Choroid plexus epithelial cell (primary cell): ENCODE results near the gene PPFIA3.

ENCODE experiments used
- DNase-seq: peaks from one replicate; pipeline ENCODE4 v3.0.0-alpha.2; 2010; ENCODE audit warnings: low read depth
- H3K4me3 ChIP-seq: 2 replicates; pipeline ENCODE4 v1.5.1; 2011; ENCODE audit warnings: low read depth, mild to moderate bottlenecking, control low read depth, low read length, moderate library complexity
- TF ChIP-seq, protein P1 (sequence below): conservative IDR thresholded peaks from 2 replicates; pipeline ENCODE4 v1.5.1; 2011; ENCODE audit warnings: low read depth, mild to moderate bottlenecking, control low read depth, inconsistent platforms, low read length, moderate library complexity

Gene PPFIA3

DNA sequence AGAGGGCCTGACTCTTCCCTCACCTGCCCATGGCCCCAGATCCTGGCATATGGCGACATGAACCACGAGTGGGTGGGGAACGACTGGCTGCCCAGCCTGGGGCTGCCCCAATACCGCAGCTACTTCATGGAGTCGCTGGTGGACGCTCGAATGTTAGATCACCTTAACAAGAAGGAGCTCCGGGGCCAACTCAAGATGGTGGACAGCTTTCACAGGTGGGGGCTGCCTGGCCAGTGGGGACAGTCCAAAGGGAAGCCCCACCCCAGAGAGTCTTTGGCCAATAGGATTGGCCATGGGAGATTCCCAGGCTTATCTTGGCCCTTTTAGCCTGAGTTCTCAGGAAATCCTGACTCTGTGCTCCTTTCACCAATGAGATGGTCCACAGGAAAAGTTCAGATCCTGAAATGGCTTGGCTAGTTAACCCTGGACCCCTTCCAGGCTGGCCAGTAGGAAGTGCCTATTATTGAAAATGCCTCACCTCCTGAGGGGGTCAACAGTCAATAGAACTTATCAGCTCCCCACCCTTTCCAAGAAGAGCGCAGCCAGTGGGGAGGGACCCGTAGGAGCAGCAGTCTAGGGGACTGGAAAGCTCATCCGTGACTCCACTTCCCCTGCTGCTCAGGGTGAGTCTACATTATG is 28.8 kb downstream of the PPFIA3 start:
- no peak overlapping the region for H3K4me3 ChIP-seq
- DNase-seq = no peak
- TF ChIP-seq, protein P1, sequence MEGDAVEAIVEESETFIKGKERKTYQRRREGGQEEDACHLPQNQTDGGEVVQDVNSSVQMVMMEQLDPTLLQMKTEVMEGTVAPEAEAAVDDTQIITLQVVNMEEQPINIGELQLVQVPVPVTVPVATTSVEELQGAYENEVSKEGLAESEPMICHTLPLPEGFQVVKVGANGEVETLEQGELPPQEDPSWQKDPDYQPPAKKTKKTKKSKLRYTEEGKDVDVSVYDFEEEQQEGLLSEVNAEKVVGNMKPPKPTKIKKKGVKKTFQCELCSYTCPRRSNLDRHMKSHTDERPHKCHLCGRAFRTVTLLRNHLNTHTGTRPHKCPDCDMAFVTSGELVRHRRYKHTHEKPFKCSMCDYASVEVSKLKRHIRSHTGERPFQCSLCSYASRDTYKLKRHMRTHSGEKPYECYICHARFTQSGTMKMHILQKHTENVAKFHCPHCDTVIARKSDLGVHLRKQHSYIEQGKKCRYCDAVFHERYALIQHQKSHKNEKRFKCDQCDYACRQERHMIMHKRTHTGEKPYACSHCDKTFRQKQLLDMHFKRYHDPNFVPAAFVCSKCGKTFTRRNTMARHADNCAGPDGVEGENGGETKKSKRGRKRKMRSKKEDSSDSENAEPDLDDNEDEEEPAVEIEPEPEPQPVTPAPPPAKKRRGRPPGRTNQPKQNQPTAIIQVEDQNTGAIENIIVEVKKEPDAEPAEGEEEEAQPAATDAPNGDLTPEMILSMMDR = no peak

DNA sequence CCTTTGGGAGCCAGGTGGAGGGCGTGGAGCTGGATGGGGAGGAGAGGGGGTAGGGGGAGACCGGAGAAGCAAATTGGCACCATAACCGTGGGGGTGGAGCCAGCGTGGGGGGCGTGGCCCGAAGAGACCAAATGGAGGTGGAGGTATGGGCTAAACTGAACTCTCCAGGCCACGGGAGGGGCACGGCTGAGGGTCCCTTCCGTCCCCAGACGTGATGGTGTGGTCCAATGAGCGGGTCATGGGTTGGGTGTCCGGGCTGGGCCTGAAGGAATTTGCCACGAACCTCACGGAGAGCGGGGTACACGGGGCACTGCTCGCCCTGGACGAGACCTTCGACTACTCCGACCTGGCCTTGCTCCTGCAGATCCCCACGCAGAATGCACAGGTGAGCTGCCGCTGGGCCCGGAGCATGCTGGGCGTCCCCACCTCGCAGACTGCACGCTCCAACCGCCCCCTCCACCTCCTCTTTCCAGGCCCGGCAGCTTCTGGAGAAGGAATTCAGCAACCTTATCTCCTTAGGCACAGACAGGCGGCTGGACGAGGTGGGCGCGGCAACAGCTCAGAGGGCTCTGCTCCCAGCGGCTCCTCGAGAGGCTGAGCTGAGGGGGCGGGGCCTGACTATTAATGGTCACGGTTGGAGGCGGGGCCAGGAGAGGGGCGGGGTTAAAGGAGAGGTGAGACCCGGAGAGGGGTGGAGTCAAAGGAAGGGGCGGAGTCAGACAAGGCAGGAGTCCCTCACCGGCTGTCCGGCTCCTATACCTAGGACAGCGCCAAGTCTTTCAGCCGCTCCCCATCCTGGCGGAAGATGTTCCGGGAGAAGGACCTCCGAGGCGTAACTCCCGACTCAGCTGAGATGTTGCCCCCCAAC is 29.7 kb downstream of the PPFIA3 start:
- TF ChIP-seq, protein P1 = no peak
- peak overlapping the region; percentile 80 for H3K4me3 ChIP-seq
- DNase-seq = peak; percentile 96

DNA sequence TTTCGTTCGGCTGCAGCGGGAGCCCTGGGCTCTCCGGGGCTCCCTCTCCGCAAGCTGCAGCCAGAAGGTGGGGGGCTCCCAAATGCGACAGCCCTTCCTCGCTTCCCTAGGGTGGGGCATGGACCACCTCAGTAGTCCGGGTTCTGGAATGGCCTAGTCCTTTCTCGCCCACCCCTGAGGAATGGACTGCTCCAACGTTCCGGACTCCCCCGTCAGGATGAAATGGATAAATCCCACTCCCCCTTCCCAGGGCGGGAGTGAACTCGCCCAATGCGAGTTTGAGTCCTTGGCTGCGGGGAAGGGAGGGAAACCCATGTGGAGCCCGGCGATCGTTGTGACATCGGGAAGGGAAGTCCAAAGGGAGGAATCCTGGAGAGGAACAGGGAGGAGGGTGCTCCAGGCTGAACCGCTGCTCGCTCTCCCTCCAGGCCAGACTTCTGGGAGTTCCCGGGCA is 30.3 kb downstream of the PPFIA3 start:
- H3K4me3 ChIP-seq = peak overlapping the region; percentile 80
- TF ChIP-seq, protein P1 = no peak
- DNase-seq = peak; percentile 92

DNA sequence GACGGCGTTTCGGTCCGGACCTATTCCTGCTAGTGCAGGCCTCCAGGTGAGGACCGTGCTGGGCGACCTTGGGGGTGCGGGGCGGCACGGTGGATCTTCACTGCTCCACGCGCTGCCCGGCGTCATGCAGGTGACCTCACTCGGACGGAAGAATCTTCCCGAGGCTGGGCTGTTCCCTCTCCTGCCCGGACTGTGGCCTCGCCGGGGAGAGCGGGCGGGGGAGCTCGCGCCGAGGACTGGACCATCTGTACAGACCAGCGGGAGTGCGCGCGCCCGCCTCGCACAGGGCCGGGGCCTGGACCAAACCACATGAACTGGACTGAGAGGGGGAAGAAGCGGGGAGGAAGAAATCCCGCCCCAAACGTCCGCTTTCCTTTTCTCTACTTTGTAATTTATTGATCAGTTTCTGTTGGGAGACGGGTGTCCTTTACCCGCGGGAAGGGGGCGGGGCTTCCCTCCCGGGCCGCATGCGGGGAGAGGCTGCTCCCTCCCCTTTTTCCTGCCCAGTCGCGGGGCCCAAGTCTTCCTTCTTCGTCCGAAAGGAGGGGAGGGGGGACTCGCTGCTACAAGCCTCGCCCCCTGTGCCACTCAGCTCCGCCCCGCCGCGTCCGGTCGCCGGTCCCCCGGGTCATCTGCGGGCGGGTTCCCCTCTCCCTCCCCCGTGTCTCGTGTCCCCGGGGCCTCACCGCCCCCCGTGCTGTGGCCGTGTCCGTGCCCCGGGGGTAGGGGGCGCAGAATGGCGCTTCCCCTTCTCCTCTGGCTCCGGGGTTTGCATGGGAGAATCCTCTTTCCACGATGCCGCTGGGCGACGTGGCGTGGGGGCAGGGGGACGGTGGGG is 31.0 kb downstream of the PPFIA3 start:
- peak overlapping the region; percentile 80 for H3K4me3 ChIP-seq
- peak; percentile 86 for DNase-seq
- TF ChIP-seq, protein P1 = no peak

DNA sequence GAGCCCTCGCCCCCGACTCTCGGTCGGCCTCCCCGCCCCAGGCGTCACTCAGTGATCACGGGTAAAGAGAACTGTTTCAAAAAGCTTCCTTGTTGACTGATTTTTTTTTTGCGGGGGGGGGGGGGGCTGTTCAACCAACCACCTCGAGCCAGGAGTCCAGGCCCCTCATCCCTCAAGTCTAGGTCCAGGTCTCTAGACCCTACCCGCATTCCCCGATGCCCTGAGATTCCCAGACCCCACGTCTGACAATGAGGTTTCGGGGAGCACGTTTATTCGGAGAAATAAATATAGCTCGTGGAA is 31.6 kb downstream of the PPFIA3 start:
- no peak for DNase-seq
- TF ChIP-seq, protein P1 = no peak
- peak overlapping the region; percentile 80 for H3K4me3 ChIP-seq

DNA sequence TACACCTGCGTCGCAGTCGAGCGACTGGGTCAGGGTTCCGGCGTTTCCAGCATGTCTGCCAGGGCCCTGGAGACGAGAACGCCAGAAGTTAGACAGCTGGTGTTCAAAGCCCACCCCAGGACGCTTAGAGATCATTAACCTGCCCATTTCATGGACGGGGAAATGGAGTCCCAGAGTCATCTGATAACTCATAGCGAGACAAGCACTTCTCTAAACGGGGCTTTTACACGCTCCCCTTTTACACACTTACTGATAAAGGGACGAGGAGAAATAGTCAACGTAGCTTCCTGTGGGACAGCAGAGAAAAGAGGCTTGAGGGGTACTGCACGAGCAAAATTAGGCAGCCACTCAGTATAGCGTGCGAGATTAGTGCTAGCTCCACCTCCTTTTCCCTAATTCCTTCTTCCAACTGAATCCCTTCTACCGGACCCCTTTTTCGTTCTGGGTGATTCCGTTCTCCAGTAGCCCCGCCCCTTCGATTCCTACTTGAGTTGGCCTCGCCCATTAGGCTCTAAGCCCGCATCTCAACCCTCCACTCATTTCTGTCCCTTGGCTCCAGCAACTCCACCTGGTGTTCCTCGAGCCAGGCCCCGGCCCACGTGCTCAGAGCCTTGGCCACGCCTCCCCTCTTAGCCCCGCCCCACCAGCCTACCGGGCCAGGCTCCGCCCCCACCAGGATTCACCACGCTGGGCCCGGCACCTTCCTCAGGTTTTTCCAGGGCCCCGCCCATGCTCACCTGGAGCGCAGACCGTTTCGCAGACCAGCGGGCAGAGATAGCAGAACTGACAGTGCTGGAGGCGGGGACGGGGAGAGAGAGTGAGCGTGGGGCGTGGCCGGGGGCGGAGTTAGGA is 32.1 kb downstream of the PPFIA3 start:
- TF ChIP-seq, protein P1 = no peak
- H3K4me3 ChIP-seq = peak overlapping the region; percentile 80
- DNase-seq = peak; percentile 58
